WTC11 (cell line): ENCODE data around the gene TMEM39A.

ENCODE experiments used
- CREB1 ChIP-seq: sonication (generic); formaldehyde crosslinking; IDR thresholded peaks from 2 replicates; pipeline ENCODE4 v1.8.0; 2023; ENCODE audit warnings: mild to moderate bottlenecking, missing genetic modification reagents
- GABPB1 ChIP-seq: sonication (generic); formaldehyde crosslinking; IDR thresholded peaks from 2 replicates; pipeline ENCODE4 v1.8.1; 2023; ENCODE audit warnings: mild to moderate bottlenecking, missing genetic modification reagents
- TF ChIP-seq, protein P1 (sequence below): sonication (generic); formaldehyde crosslinking; IDR thresholded peaks from 2 replicates; pipeline ENCODE4 v1.8.0; 2023; ENCODE audit warnings: mild to moderate bottlenecking, missing genetic modification reagents
- TF ChIP-seq, protein P2 (sequence below): sonication (generic); formaldehyde crosslinking; IDR thresholded peaks from 2 replicates; pipeline ENCODE4 v1.8.0; 2022; ENCODE audit warnings: mild to moderate bottlenecking, missing genetic modification reagents

- no peak for TF ChIP-seq CREB1 (CRISPR knock-in tag)
- TF ChIP-seq, protein P1, sequence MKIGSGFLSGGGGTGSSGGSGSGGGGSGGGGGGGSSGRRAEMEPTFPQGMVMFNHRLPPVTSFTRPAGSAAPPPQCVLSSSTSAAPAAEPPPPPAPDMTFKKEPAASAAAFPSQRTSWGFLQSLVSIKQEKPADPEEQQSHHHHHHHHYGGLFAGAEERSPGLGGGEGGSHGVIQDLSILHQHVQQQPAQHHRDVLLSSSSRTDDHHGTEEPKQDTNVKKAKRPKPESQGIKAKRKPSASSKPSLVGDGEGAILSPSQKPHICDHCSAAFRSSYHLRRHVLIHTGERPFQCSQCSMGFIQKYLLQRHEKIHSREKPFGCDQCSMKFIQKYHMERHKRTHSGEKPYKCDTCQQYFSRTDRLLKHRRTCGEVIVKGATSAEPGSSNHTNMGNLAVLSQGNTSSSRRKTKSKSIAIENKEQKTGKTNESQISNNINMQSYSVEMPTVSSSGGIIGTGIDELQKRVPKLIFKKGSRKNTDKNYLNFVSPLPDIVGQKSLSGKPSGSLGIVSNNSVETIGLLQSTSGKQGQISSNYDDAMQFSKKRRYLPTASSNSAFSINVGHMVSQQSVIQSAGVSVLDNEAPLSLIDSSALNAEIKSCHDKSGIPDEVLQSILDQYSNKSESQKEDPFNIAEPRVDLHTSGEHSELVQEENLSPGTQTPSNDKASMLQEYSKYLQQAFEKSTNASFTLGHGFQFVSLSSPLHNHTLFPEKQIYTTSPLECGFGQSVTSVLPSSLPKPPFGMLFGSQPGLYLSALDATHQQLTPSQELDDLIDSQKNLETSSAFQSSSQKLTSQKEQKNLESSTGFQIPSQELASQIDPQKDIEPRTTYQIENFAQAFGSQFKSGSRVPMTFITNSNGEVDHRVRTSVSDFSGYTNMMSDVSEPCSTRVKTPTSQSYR (CRISPR knock-in tag), result no peak
- no peak for TF ChIP-seq GABPB1
- TF ChIP-seq, protein P2, sequence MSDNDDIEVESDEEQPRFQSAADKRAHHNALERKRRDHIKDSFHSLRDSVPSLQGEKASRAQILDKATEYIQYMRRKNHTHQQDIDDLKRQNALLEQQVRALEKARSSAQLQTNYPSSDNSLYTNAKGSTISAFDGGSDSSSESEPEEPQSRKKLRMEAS (CRISPR knock-in tag), result no peak
These were observed 66.5 kb downstream of the TMEM39A start for GRCh38 chr3:119396870-119397269.
